ENCODE data around the gene SETD2.

Gene SETD2

GRCh38 chr3:46998852-46999515 lies 164.9 kb downstream of the SETD2 start:
- no peak overlapping the region for H3K4me3 ChIP-seq (ENCODE audit: low read depth, low read length)

GRCh38 chr3:46998121-46998851 lies 165.6 kb downstream of the SETD2 start:
- H3K4me3 ChIP-seq (ENCODE audit: low read depth, low read length): no peak overlapping the region

GRCh38 chr3:46997453-46998091 lies 166.3 kb downstream of the SETD2 start:
- H3K4me3 ChIP-seq (ENCODE audit: low read depth, low read length): no peak overlapping the region

GRCh38 chr3:46996689-46997452 lies 167.0 kb downstream of the SETD2 start:
- H3K4me3 ChIP-seq (ENCODE audit: low read depth, low read length): no peak overlapping the region

GRCh38 chr3:46995901-46996562 lies 167.9 kb downstream of the SETD2 start:
- no peak overlapping the region for H3K4me3 ChIP-seq (ENCODE audit: low read depth, low read length)

GRCh38 chr3:46994801-46995731 lies 168.8 kb downstream of the SETD2 start:
- no peak overlapping the region for H3K4me3 ChIP-seq (ENCODE audit: low read depth, low read length)

- no peak overlapping the region for H3K4me3 ChIP-seq (ENCODE audit: low read depth, low read length)
Measured at GRCh38 chr3:46993986-46994385, 169.9 kb downstream of the SETD2 start.

GRCh38 chr3:46993292-46993691 lies 170.6 kb downstream of the SETD2 start:
- no peak overlapping the region for H3K4me3 ChIP-seq (ENCODE audit: low read depth, low read length)

- H3K4me3 ChIP-seq (ENCODE audit: low read depth, low read length): no peak overlapping the region
Measured at GRCh38 chr3:46992231-46992630, 171.7 kb downstream of the SETD2 start.

GRCh38 chr3:46991406-46992165 lies 172.3 kb downstream of the SETD2 start:
- H3K4me3 ChIP-seq (ENCODE audit: low read depth, low read length): no peak overlapping the region

GRCh38 chr3:46990573-46991374 lies 173.1 kb downstream of the SETD2 start:
- no peak overlapping the region for H3K4me3 ChIP-seq (ENCODE audit: low read depth, low read length)

GRCh38 chr3:46989146-46989810 lies 174.6 kb downstream of the SETD2 start:
- no peak overlapping the region for H3K4me3 ChIP-seq (ENCODE audit: low read depth, low read length)

- no peak overlapping the region for H3K4me3 ChIP-seq (ENCODE audit: low read depth, low read length)
Measured at GRCh38 chr3:46988616-46989015, 175.3 kb downstream of the SETD2 start.

- H3K4me3 ChIP-seq (ENCODE audit: low read depth, low read length): no peak overlapping the region
Measured at GRCh38 chr3:46987743-46988401, 176.0 kb downstream of the SETD2 start.

- H3K4me3 ChIP-seq (ENCODE audit: low read depth, low read length): no peak overlapping the region
Measured at GRCh38 chr3:46987319-46987742, 176.6 kb downstream of the SETD2 start.

- H3K4me3 ChIP-seq (ENCODE audit: low read depth, low read length): no peak overlapping the region
Measured at GRCh38 chr3:46986782-46987310, 177.1 kb downstream of the SETD2 start.
